ENCODE results near the gene CNOT6L. TPM values are rescaled to one million over a fixed set of nuclear protein-coding genes. Genes with fewer than 3 reads are reported as not detected.
"Not testable (repeated sequence)": the region's sequence is repeated elsewhere in the genome, so short reads cannot be mapped to it uniquely, and the experiment has no call there.

Gene CNOT6L
- total and polyA plus RNA-seq, 8 donors = 2.2 to 38.7 (median 24.8) TPM

GRCh38 chr4:77787969-77788368 is 31.2 kb downstream of the CNOT6L start:
- WGBS, 2 donors = 77 to 78% methylated on average over 3 of the region's 3 CpGs
- intact Hi-C loops (cut with DNase I) = no loop called here
- FAIRE-seq = no peak

GRCh38 chr4:77785669-77786068 is 33.5 kb downstream of the CNOT6L start:
- ATAC-seq (no peak), DNase-seq (no peak), FAIRE-seq (no peak)
- no peak overlapping the region for H3K4me3 ChIP-seq
- no peaks in the 10 kb centered on the region for H3K9me3 ChIP-seq
- TF ChIP-seq CTCF (IDR thresholded peaks at IDR 0.05) = no peak
- intact Hi-C loops (cut with DNase I) = no loop called here
- H3K4me1 ChIP-seq = peaks cover 3 to 29% (median 10%) of the 10 kb centered on the region in 3 donors
- no peaks in the 10 kb centered on the region for H3K36me3 ChIP-seq
- 95 to 96% methylated on average over 6 of the region's 6 CpGs for WGBS, 2 donors
- no peak overlapping the region for H3K27ac ChIP-seq
- H3K27me3 ChIP-seq = no peaks in the 10 kb centered on the region

More at GRCh38 chr4:77787969-77788368, 31.2 kb downstream of the CNOT6L start:
- Histone ChIP-seq H3K27me3 (no peaks in the 10 kb centered on the region), H3K4me1 (peaks cover 0 to 18% (median 4%) of the 10 kb centered on the region in 3 donors), H3K36me3 (no peaks in the 10 kb centered on the region), H3K9me3 (no peaks in the 10 kb centered on the region), H3K4me3 (no peak overlapping the region), H3K27ac (no peak overlapping the region)
- no peak for ATAC-seq
- TF ChIP-seq CTCF (IDR thresholded peaks at IDR 0.05) = no peak
- DNase-seq = no peak

- FAIRE-seq = peak; percentile 49
- TF ChIP-seq CTCF (IDR thresholded peaks at IDR 0.05) = no peak
- Histone ChIP-seq H3K4me3 (no peak overlapping the region), H3K27me3 (no peaks in the 10 kb centered on the region), H3K4me1 (peaks cover 3 to 21% (median 10%) of the 10 kb centered on the region in 3 donors), H3K27ac (no peak overlapping the region), H3K9me3 (no peaks in the 10 kb centered on the region), H3K36me3 (no peaks in the 10 kb centered on the region)
- 58 to 59% methylated on average over 6 of the region's 6 CpGs for WGBS, 2 donors
- no peak for ATAC-seq
- intact Hi-C loops (cut with DNase I) = no loop called here
- no peak for DNase-seq
These were observed 35.3 kb downstream of the CNOT6L start for GRCh38 chr4:77783895-77784294.

GRCh38 chr4:77782102-77782835 is 36.9 kb downstream of the CNOT6L start:
- no peak overlapping the region for H3K27ac ChIP-seq
- intact Hi-C loops (cut with DNase I) = no loop called here
- WGBS, 2 donors = 84 to 87% methylated on average over 1 of the region's 1 CpG
- FAIRE-seq = no peak
- H3K9me3 ChIP-seq = no peaks in the 10 kb centered on the region
- H3K36me3 ChIP-seq = no peaks in the 10 kb centered on the region
- TF ChIP-seq CTCF (IDR thresholded peaks at IDR 0.05) = no peak
- H3K4me1 ChIP-seq = peaks cover 3 to 22% (median 10%) of the 10 kb centered on the region in 3 donors
- ATAC-seq = peak in 2 of 4 donors; percentile 22 to 24
- H3K27me3 ChIP-seq = no peaks in the 10 kb centered on the region
- H3K4me3 ChIP-seq = no peak overlapping the region
- DNase-seq = no peak

GRCh38 chr4:77780762-77781161 is 38.4 kb downstream of the CNOT6L start:
- peaks cover 3 to 31% (median 18%) of the 10 kb centered on the region in 3 donors for H3K4me1 ChIP-seq
- 94 to 95% methylated on average over 2 of the region's 2 CpGs for WGBS, 2 donors
- H3K27ac ChIP-seq; H3K36me3 ChIP-seq; FAIRE-seq; H3K4me3 ChIP-seq; intact Hi-C loops (cut with DNase I); DNase-seq; H3K9me3 ChIP-seq; H3K27me3 ChIP-seq; ATAC-seq: not testable (repeated sequence)
